ENCODE data around the gene COL27A1.

DNA sequence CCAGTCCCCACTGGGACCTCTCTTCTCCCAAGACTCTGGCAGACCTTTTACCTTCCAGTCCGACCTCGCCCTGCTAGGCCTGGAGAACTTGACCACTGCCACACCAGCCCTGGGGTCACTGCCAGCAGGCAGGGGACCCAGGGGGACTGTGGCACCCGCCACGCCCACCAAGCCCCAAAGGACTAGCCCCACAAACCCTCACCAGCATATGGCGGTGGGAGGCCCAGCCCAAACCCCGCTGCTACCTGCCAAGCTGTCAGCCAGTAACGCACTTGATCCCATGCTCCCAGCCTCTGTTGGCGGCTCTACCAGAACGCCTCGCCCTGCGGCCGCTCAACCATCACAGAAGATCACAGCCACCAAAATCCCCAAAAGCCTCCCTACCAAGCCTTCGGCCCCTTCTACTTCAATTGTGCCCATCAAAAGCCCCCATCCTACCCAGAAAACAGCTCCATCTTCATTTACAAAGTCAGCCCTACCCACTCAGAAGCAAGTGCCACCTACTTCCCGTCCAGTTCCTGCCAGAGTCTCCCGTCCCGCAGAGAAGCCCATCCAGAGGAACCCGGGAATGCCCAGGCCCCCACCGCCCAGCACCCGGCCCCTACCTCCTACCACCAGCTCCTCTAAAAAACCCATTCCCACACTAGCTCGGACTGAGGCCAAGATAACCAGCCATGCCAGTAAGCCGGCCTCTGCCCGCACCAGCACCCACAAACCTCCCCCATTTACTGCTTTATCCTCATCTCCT lies 13.1 kb downstream of the COL27A1 start:
- TF ChIP-seq, protein P1, sequence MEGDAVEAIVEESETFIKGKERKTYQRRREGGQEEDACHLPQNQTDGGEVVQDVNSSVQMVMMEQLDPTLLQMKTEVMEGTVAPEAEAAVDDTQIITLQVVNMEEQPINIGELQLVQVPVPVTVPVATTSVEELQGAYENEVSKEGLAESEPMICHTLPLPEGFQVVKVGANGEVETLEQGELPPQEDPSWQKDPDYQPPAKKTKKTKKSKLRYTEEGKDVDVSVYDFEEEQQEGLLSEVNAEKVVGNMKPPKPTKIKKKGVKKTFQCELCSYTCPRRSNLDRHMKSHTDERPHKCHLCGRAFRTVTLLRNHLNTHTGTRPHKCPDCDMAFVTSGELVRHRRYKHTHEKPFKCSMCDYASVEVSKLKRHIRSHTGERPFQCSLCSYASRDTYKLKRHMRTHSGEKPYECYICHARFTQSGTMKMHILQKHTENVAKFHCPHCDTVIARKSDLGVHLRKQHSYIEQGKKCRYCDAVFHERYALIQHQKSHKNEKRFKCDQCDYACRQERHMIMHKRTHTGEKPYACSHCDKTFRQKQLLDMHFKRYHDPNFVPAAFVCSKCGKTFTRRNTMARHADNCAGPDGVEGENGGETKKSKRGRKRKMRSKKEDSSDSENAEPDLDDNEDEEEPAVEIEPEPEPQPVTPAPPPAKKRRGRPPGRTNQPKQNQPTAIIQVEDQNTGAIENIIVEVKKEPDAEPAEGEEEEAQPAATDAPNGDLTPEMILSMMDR (IDR thresholded peaks at IDR 0.05): no peak
- no peak for TF ChIP-seq POLR2AphosphoS5 (IDR thresholded peaks at IDR 0.05)
